CD4-positive, alpha-beta T cell treated with Interleukin-4 for 1 hour (primary cell): ENCODE results near the gene METRN.

Experiments
- DNase-seq, 2 donors: peaks; one replicate each; pipeline ENCODE4 v3.0.0-alpha.2; 2020 to 2022

The METRN gene

DNA sequence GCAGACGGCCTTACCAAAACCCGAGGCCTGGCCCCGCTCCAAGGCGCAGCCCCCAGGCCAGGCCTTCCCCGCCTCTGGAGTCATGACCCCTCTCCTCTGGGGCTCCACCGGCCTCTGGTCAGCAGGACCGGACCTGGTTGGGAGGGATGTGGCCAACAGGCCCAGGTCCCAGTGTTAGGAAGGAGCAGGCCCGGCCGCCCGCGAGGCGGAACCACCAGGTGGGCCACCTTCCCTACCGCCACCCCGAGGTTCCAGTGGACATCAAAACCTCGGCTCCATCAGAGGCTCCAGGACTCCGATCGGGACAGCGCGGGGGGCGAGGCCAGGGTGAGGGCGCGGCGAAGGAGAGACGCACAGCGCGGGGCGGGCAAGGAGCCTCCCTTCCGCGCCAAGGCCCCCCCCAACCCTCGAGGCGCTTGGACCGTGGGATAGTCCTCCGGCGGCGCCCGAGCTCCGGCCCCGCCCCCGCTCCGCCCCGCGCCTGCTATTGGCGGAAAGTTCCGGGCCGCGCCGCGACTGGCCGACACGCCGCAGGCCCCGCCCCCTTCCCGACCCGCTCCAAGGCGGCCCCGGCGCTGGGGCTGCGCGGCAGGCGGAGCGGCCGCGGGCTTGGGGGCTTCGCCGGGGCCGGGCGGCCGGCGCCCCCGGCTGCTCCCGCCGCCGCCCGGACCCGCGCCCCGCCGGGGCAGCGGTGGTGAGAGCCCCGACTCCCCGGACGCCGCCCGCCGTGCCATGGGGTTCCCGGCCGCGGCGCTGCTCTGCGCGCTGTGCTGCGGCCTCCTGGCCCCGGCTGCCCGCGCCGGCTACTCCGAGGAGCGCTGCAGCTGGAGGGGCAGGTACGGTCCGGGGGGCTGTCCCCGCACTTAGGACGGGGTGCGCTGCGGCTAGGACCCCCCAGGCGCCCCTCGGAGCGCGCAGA is at the start of gene METRN:
TSS of gene METRN (plus strand) at position 561 of the 919 bp plus-strand sequence. CDS start at position 733, 172 bp downstream.
- peak; percentile 85 to 88 for DNase-seq

DNA sequence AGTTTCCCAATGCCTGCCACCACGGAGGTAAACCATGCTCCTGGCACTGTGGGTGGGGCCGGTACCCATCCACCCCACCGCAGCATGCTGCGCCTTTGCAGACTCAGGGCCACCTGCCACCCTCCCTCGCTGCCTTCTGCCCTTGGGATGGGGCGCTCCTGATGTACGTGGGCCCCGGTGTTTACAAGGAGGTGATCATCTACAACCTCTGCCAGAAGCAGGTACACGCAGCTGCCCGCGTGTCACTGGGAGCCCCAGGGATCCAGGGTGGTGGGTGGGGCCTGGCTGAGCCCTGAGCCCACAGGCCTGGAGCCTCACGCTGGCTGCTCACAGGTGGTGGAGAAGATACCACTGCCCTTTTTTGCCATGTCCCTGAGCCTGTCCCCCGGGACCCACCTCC is 48.3 kb upstream of the METRN start:
- DNase-seq = no peak

DNA sequence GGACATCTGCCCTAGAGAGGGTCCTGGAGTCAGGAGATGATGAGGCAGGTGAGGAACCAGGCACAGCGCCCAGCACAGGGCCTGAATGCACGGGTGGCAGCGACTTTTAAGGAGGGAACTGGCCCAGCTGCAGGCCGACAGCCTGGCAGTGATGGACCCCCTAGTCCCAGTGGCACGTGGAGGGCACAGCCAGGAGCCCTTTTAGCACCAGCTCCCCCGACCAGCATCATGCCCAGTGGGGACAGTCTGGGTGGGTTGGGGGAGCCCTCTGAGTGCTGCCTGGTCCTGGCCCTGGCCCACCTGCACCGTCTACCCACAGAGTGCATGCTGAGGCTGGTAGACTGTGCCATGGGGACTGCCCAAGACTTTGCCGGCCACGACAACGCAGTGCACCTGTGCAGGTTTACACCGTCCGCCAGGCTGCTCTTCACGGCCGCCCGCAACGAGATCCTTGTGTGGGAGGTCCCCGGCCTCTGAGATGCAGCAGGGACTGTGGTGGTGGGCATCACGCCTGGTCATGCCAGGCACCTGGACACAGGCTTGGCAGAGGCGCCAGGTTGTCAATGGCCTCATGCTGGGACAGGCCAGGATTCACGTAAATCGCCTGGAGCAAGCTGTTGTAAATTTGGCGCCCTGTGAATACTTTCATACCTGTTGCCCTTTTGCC is 47.7 kb upstream of the METRN start:
- DNase-seq = no peak

DNA sequence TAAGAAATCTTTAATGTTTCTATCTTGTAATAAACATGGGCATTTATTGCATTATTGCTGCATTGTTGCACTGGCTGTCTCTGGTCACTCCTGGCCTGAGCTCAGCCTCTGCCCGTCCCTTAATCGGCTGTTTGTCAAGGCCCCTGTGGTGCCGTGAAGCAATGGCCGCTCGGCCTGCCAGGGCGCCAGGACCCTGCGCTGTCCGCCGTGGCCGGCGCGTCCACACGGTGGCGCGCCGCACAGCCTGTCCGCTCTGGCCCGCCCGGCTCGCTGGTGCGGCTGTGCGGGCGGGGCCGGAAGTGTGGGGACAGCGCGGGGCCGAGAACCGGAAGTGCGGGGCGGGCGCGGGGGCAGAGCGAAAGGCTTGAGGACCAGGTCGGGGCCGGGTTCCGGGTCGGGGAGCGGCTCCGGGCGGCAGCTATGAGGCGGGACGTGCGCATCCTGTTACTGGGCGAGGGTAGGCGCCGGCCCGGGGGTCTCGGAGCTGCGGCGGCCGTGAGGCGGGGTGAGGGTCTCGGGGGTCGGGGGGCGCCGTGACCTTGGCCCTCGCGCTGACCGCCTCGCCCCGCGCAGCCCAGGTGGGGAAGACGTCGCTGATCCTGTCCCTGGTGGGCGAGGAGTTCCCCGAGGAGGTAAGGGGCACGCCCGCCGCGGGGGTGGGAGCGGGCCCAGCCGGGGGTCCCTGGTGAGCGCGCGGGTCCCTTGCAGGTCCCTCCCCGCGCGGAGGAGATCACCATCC is 47.0 kb upstream of the METRN start, which contains the start of gene RHOT2:
TSS of gene RHOT2 (plus strand) at position 353 of the 739 bp plus-strand sequence. CDS start at position 421, 68 bp downstream.
- peak; percentile 93 to 94 for DNase-seq

DNA sequence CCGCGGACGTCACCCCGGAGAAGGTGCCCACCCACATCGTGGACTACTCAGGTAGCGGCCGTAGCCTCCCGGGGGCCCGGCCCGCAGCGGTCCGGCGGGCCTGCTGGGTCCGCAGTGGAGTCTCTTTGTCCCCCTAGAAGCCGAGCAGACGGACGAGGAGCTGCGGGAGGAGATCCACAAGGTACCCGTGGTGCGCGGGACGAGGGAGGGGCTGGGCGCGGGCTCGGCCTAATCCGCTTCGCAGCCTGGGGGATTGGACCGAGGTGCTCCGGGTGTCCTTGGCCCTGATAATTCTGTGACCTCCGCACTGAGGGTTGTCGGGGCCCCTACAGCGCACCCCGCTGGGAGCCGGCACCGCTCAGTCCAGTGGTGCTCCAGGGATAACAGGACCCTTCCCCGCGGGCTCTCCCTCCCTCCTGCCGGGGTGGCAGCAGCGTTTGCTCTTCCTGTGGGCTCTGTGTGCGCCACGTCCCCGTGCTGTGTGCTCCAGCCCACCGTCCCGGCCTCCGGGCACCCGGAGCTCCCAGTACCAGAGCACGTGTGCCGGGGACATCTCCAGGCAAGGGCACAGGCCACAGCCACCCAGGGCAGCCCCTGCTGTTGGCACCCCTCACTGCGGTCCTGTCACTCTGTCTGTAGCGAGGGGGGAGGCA is 46.3 kb upstream of the METRN start:
- no peak for DNase-seq

DNA sequence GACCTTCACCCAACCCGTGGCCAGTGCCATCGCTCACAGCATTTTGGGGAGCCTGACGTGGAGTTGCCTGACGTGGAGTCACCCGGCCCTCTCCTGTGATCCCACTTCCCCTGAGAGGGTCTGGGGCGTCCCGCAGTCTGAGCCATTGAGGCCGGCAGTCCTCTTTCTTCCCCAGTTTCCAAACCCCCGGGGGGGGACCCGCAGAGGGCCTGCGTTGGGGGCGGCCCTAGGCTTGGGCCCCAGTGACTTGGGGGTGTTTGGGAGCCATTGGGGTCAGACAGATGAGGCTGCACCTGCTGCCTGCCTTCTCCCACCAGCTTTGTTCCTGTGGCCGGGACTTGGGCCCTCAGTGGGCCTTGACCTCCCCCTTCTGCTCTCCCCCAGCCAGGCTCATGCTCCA is 45.3 kb upstream of the METRN start:
- no peak for DNase-seq

DNA sequence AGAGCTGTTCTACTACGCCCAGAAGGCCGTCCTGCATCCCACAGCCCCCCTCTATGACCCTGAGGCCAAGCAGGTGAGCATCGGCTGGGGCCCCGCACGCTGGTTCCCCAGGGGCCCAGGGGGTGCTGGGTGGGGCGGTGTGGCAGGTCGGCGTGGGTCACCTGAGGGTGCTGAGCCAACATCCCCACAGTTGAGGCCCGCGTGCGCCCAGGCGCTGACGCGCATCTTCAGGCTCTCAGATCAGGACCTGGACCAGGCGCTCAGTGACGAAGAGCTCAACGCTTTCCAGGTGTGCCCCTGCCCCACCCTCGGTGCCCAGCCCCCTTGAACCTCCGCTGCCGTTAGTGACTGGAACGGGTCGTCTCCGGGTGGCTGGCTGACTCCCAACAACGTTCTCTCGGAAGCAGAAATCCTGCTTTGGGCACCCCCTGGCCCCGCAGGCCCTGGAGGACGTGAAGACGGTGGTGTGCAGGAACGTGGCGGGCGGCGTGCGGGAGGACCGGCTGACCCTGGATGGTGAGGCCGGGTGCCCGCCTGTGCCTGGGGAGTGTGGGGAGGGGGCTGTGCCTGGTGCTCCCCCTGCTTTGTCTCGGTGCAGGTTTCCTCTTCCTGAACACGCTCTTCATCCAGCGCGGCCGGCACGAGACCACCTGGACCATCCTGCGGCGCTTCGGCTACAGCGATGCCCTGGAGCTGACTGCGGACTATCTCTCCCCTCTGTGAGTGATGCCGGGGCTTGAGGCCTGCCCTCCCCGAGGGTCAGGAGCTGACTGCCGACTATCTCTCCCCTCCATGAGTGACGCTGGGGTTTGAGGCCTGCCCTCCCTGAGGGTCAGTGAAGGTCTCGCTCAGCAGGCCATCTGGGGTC is 44.2 kb upstream of the METRN start:
- DNase-seq = no peak

DNA sequence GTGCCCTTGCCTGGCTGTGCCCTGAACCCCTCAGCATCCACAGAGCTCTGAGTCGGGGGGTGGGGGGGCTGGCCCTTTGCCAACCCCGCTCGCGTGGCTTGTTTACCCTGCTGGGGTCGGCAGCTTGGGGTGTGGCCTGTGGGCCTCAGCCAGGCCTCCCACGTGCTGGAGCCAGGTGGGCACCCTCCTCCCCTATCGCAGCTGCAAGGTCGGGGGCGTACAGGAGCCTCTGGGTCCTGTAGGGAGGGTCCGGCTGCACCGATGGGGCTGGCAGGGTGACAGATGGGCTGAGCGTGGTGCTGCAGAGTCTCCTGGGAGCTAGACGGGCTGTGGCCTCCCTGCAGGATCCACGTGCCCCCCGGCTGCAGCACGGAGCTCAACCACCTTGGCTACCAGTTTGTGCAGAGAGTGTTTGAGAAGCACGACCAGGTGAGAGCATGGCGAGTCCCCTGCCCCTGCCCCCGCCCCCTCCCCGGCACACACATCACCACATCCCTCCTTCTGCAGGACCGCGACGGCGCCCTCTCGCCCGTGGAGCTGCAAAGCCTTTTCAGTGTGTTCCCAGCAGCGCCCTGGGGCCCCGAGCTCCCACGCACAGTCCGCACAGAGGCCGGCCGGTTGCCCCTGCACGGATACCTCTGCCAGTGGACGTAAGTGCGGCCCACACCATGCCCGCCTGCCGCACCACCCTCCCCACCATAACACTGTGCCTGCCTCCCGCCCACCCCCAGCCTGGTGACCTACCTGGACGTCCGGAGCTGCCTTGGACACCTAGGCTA is 43.4 kb upstream of the METRN start:
- DNase-seq = no peak

DNA sequence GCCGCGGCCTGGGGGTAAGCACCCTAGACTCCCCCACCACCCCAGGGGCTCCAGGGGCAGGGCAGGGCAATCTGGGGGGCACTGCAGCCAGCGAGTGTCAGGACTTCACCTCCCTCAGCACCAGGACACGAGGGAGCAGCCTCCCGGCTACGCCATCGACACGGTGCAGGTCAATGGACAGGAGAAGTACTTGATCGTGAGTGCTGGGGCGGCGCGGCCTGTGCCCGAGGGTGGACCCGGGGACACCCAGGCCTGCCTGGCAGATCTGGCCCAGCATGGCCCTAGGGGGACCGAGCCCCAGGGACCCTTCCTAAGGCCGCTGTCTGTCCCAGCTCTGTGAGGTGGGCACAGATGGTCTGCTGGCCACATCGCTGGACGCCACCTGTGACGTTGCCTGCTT is 42.5 kb upstream of the METRN start:
- DNase-seq = no peak

DNA sequence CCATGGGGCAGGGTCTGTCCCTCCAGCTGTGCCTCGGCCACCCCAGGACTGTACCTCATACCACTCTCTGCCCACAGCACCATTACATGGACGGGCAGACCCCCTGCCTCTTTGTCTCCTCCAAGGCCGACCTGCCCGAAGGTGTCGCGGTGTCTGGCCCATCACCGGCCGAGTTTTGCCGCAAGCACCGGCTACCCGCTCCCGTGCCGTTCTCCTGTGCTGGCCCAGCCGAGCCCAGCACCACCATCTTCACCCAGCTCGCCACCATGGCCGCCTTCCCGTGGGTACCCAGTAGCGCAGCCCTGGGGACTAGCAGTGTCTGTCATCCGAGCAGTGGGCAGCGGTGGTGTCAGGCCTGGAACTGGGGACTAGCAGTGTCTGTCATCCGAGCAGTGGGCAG is 42.1 kb upstream of the METRN start:
- DNase-seq = no peak

DNA sequence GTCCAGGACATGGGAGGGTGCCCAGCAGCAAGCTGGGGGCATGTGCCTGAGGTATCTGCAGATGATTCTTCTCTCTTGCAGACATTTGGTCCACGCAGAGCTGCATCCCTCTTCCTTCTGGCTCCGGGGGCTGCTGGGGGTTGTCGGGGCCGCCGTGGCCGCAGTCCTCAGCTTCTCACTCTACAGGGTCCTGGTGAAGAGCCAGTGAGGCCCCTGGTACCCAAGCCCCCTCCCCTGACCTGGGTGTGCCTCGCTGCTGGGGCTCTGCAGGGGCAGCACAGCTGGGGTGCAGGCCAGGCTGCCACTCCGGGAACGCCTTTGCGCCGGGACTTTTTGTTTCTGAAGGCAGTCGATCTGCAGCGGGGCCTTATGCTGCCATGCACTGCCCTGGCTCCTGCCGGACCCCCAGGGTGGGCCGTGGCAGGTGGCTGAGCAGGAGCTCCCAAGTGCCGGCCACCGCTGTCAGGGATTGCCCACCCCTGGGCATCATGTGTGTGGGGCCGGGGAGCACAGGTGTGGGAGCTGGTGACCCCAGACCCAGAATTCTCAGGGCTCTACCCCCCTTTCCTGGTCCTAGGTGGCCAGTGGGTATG is 41.4 kb upstream of the METRN start:
- DNase-seq = no peak

DNA sequence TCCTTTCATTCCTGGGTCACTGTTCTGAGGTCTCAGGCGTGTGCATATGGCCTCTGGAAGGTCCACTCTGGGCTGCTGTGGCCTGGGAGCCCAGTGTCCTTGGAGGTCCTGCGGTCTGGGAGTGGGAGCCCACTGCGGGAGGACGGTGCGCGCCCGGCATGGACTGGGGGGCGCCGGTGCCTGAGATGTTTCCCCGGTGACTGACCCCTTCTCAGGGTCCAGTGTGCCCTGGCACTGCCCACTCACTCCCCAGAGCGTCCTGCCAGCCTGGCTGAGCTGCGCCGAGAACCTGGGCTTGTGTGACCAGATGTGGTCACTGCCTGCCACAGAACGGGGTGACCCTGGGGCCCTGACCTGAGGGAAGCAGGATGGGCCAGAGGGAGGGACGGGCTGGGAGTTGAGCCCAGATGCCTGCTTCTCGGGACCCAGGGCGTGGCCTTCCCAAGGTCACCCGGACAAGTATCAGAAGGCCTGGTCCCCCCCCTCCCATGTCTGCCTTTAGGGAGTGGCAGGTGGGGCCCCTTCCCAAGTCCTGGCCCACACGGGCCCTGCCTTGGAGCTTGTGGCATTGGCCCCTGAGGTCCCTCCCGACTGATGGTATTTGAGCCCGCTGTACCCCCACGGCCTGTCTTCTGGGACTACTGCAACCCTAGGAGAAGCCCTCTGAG is 40.6 kb upstream of the METRN start:
- DNase-seq = no peak

DNA sequence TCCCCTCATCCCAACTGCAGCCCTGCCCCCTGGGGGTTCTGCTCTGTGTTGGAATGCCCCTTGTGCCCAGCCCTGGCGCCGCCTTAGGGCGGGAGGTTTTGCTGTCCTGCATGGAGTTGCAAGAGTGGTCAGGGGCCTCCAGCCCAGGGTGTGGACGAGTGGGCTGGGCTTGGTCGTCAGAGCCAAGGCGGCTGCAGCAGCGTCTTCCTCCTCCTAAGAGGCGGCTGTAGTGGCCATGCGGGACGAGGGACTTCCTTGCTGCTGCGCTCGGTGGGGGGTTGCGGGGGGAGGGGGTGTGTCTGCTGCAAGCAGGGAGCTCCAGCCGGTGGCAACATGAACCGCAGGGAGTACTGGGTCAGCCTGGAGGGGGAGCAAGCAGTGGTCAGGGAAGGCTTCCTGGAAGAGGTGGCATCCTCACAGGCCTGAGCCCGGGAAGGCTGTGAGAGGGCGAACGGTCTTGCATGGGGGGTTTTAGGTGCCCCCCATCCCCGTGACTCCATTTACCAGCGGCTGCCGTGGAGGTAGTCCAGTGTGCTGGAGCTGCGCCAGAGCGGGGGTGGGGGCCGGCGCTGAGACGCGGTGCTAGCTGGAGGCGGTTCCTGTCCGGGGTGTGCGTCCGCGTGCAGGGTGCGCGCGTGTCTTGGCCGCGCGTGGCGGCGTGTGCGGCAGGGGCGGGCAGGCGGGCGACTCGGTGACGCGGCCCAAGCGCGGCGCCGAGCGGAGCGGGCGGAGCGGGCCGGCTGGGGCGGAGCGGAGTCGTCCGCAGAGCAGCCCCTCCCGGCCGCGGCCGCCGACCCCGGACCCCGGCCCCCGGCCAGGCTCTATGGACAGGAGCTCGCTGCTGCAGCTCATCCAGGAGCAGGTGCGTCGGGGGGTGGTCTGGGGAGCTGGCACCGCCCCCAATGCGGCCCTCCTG is 39.7 kb upstream of the METRN start, which contains the start of gene RHBDL1:
TSS of gene RHBDL1 (plus strand) at position 704 of the 916 bp plus-strand sequence. CDS start at position 824, 120 bp downstream.
- DNase-seq = no peak

DNA sequence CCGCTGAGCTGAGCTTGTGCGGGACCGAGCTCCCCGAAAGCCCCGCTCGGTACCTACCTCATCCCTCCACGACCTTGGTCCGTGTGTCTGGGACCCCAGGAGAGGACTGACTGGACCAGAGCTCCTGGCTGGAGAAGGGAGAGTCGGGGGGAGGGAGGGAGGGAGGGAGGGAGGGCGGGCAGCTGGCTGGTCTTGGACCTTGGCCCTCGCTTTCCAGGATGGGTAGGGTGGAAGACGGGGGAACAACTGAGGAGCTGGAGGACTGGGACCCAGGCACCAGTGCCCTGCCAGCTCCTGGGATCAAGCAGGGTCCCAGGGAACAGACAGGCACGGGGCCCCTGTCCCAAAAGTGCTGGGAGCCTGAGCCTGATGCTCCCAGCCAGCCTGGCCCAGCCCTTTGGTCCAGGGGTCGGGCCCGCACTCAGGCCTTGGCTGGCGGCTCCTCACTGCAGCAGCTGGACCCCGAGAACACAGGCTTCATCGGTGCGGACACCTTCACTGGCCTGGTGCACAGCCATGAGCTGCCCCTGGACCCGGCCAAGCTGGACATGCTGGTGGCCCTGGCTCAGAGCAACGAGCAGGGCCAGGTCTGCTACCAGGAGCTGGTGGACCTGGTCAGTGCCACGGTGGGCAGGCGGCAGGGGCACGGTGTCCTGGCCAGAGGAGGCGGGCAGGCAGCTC is 38.9 kb upstream of the METRN start:
- no peak for DNase-seq

DNA sequence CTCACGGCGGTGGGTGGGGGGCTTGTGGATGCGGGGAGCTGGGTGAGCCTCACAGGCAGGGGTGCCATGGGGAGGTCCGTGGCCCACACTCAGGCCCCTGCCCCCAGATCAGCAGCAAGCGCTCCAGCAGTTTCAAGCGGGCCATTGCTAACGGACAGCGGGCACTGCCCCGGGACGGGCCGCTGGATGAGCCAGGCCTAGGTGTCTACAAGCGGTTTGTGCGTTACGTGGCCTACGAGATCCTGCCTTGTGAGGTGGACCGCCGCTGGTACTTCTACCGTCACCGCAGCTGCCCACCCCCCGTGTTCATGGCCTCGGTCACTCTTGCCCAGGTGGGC is 38.4 kb upstream of the METRN start:
- no peak for DNase-seq

DNA sequence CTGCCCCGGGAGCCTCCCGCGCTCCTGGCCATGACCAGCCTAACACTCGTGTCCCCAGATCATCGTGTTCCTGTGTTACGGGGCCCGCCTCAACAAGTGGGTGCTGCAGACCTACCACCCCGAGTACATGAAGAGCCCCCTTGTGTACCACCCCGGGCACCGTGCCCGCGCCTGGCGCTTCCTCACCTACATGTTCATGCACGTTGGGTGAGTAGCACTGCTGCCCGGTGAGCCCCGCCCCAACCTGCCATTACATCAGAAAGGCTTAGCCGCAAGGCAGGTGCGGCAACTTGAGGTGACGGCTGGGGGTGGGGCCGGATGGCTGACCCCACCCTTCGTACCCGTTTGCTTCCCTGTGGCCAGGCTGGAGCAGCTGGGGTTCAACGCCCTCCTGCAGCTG is 38.0 kb upstream of the METRN start:
- peak in 1 of 2 donors; percentile 53 for DNase-seq

DNA sequence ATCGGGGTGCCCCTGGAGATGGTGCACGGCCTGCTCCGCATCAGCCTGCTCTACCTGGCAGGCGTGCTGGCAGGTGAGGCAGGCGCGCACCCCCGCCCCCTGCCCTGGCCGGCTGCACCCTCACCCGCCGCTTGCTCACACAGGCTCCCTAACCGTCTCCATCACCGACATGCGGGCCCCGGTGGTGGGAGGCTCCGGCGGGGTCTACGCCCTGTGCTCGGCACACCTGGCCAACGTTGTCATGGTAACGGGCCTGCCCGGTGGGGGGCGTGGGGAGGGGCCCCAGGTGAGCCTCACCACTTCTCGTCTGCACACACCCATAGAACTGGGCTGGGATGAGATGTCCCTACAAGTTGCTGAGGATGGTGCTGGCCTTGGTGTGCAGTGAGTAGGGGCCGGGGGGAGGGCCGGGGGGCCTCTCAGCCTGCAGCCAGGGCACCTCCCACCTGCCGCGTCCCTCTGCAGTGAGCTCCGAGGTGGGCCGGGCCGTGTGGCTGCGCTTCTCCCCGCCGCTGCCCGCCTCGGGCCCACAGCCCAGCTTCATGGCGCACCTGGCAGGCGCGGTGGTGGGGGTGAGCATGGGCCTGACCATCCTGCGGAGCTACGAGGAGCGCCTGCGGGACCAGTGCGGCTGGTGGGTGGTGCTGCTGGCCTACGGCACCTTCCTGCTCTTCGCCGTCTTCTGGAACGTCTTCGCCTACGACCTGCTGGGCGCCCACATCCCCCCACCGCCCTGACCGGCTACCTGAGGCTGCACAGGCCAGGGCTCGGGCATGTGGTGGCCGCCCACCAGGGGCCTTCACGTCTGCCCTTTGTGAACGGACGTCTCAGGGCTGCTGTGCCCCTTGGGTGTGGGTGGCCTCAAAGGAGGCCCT is 37.4 kb upstream of the METRN start:
- DNase-seq = no peak
